PC-3 (cell line): Measurements from ENCODE around the gene UNC45B. TPM values are rescaled to one million over a fixed set of nuclear protein-coding genes. Genes with fewer than 3 reads are reported as not detected.

Source experiments
- ATAC-seq: fragments of 200-7000 bp; cut with Tn5 transposase; 2 replicates; pipeline ENCODE4 v1.9.1; 2020; ENCODE audit warnings: mild to moderate bottlenecking, moderate library complexity
- BruUV-seq: library from RNA; stranded (reverse); fragments of 400-500 nt; replicated peaks from 2 replicates; lab custom pipeline; 2021; lab: Mats Ljungman, UMichigan
- CTCF ChIA-PET: fragments of 300-600 bp; sonication (Branson Sonifier 250); formaldehyde crosslinking; loops from one replicate; lab custom pipeline; 2022; ENCODE audit warnings: antibody characterized with exemption; lab: Charles Lee
- POLR2A ChIA-PET: fragments of 300-600 bp; sonication (Branson Sonifier 250); formaldehyde crosslinking; loops from one replicate; lab custom pipeline; 2022; ENCODE audit warnings: antibody characterized with exemption; ENCODE audit not compliant: unreplicated experiment; lab: Charles Lee
- DNase-seq: peaks from one replicate; pipeline ENCODE4 v3.0.0-alpha.2; 2015
- H2AFZ ChIP-seq: fragments of 300-600 bp; sonication (generic); 2 replicates; pipeline ENCODE4 v1.6.0; 2016; ENCODE audit warnings: antibody characterized with exemption, low read length
- H3F3A ChIP-seq: fragments of 300-600 bp; sonication (generic); one replicate; pipeline ENCODE4 v1.6.0; 2017; ENCODE audit warnings: antibody characterized with exemption, low read length, control low read depth, mild to moderate bottlenecking; ENCODE audit not compliant: unreplicated experiment
- H3K27ac ChIP-seq: fragments of 300-600 bp; sonication (generic); 2 replicates; pipeline ENCODE4 v1.5.1; 2016; ENCODE audit warnings: mild to moderate bottlenecking, low read length
- H3K27me3 ChIP-seq: fragments of 300-600 bp; sonication (generic); 2 replicates; pipeline ENCODE4 v1.6.1; 2016; ENCODE audit warnings: low read length, mixed read lengths
- H3K36me3 ChIP-seq: fragments of 300-600 bp; sonication (generic); 2 replicates; pipeline ENCODE4 v1.6.1; 2016; ENCODE audit warnings: low read depth, mixed run types, low read length, mixed read lengths
- H3K4me1 ChIP-seq: fragments of 300-600 bp; sonication (generic); 2 replicates; pipeline ENCODE4 v1.5.1; 2016; ENCODE audit warnings: low read length; ENCODE audit not compliant: insufficient read depth
- H3K4me2 ChIP-seq: fragments of 300-600 bp; sonication (generic); 2 replicates; pipeline ENCODE4 v1.6.0; 2016; ENCODE audit warnings: low read length
- H3K4me3 ChIP-seq: fragments of 300-600 bp; sonication (generic); 2 replicates; pipeline ENCODE4 v1.5.1; 2016; ENCODE audit warnings: mild to moderate bottlenecking, low read length, mixed read lengths
- H3K79me2 ChIP-seq: fragments of 300-600 bp; sonication (generic); 2 replicates; pipeline ENCODE4 v1.6.1; 2017; ENCODE audit warnings: low read length, mixed read lengths
- H3K9ac ChIP-seq: fragments of 300-600 bp; sonication (generic); 2 replicates; pipeline ENCODE4 v1.6.0; 2016; ENCODE audit warnings: mild to moderate bottlenecking, low read length
- H3K9me2 ChIP-seq: fragments of 300-600 bp; sonication (generic); replicated peaks from 2 replicates; pipeline ENCODE4 v1.6.1; 2016; ENCODE audit warnings: mixed run types, low read length, mixed read lengths
- H3K9me3 ChIP-seq: fragments of 300-600 bp; sonication (generic); 2 replicates; pipeline ENCODE4 v1.6.1; 2016; ENCODE audit warnings: low read length, mixed read lengths
- H4K20me1 ChIP-seq: fragments of 300-600 bp; sonication (generic); 2 replicates; pipeline ENCODE4 v1.6.1; 2016; ENCODE audit warnings: low read length, mixed read lengths
- EZH2 ChIP-seq: fragments of 300-600 bp; sonication (generic); IDR thresholded peaks from one replicate; pipeline ENCODE4 v1.6.1; 2017; ENCODE audit warnings: antibody characterized with exemption, mild to moderate bottlenecking, low read length; ENCODE audit not compliant: unreplicated experiment
- EZH2phosphoT487 ChIP-seq: fragments of 300-600 bp; sonication (generic); IDR thresholded peaks from 2 replicates; pipeline ENCODE4 v1.6.1; 2018; ENCODE audit warnings: mild to moderate bottlenecking, antibody characterized with exemption, low read length, borderline replicate concordance
- intact Hi-C: fragments of 100-400 bp; cut with micrococcal nuclease; formaldehyde crosslinking; loops from 2 replicates; pipeline ENCODE4 v1.9.0; 2023
- total RNA-seq: library from RNA; depleted of rRNA; stranded (reverse); fragments of >200 nt; gene quantifications from 2 replicates; pipeline ENCODE4 v1.2.3, GENCODE V29; 2014
- TF ChIP-seq, protein P1 (sequence below): fragments of 300-600 bp; sonication (generic); conservative IDR thresholded peaks from 2 replicates; pipeline ENCODE4 v1.5.1; 2017; ENCODE audit warnings: antibody characterized with exemption, low read depth, mild to moderate bottlenecking, low read length

UNC45B gene
- total RNA-seq, 1 experiment from 2014 or later = not detected

DNA sequence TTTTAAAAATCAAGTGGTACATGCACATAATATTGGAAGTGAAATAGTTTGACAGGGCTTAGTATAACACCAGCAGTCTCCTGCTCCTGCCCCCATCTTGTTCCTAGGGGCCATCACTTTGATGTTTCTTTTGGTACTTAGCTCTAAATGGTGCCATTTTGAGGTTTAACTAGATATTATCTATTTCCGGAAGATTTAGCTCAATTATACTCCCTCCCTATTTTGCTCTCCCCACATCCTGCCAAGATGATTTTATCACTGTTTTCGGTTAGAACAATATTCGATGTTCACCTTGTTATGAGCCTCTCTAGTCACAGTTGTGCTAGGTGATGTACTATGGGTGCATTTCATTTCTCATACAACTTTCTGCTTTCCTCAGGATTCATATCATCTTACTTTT is 66.6 kb downstream of the UNC45B start:
- Histone ChIP-seq H3K9me2 (no peaks in the 10 kb centered on the region), H3K9me3 (no peaks in the 10 kb centered on the region), H3K27me3 (peaks cover 33% of the 10 kb centered on the region), H3K4me2 (no peak overlapping the region), H3K4me1 (no peaks in the 10 kb centered on the region), H4K20me1 (no peaks in the 10 kb centered on the region), H3K27ac (no peak overlapping the region), H3K9ac (no peak overlapping the region), H3K4me3 (no peak overlapping the region), H2AFZ (no peak overlapping the region), H3F3A (no peaks in the 10 kb centered on the region), H3K79me2 (no peaks in the 10 kb centered on the region), H3K36me3 (no peaks in the 10 kb centered on the region)
- ChIA-PET CTCF (no interaction called here), POLR2A (no interaction called here)
- ATAC-seq = no peak
- TF ChIP-seq, protein P1, sequence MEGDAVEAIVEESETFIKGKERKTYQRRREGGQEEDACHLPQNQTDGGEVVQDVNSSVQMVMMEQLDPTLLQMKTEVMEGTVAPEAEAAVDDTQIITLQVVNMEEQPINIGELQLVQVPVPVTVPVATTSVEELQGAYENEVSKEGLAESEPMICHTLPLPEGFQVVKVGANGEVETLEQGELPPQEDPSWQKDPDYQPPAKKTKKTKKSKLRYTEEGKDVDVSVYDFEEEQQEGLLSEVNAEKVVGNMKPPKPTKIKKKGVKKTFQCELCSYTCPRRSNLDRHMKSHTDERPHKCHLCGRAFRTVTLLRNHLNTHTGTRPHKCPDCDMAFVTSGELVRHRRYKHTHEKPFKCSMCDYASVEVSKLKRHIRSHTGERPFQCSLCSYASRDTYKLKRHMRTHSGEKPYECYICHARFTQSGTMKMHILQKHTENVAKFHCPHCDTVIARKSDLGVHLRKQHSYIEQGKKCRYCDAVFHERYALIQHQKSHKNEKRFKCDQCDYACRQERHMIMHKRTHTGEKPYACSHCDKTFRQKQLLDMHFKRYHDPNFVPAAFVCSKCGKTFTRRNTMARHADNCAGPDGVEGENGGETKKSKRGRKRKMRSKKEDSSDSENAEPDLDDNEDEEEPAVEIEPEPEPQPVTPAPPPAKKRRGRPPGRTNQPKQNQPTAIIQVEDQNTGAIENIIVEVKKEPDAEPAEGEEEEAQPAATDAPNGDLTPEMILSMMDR = no peak
- TF ChIP-seq EZH2 (no peak), EZH2phosphoT487 (no peak)
- no TSS peak for BruUV-seq
- DNase-seq = no peak
- intact Hi-C loops = no loop called here

DNA sequence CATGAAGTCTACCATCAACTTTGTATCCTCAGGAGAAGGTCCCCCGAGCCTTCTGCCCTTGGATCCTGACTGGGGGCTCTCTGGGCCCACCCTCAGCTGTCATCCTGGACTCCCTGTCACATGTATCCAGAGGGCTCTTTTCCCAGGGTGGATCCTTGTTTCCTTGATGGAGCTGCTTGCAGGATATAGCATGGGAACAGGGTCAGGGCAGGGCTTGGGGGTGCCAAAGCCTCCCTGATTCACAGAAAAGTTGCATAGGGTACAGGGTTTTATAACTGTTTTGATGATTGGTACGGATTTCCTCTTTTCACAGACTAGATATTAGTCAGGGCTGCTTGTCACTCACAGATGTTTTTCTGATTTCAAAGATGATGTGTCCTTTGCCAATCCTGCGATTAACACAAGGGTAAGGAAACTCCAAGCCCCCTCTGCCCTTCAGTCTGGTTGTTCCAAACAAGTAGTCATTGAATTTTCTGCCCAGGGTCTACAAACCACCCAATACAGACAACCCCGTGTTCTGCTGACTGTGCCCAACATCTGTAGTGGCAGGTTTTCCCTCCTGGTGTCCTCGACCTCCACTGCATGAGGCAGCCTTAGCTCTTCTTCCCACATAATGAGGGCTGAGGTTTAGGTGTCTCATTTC is 67.1 kb downstream of the UNC45B start:
- peaks cover 33% of the 10 kb centered on the region for H3K27me3 ChIP-seq
- H3K9me2 ChIP-seq = no peaks in the 10 kb centered on the region
- TF ChIP-seq EZH2phosphoT487 = no peak
- TF ChIP-seq EZH2 = no peak
- TF ChIP-seq, protein P1 = no peak
- DNase-seq (no peak), ATAC-seq (no peak)
- BruUV-seq = no TSS peak
- H3K79me2 ChIP-seq = no peaks in the 10 kb centered on the region
- ChIA-PET CTCF (no interaction called here), POLR2A (no interaction called here)
- intact Hi-C loops = no loop called here
- no peaks in the 10 kb centered on the region for H4K20me1 ChIP-seq
- no peak overlapping the region for H3K4me2 ChIP-seq
- no peaks in the 10 kb centered on the region for H3K4me1 ChIP-seq
- H3K27ac ChIP-seq = no peak overlapping the region
- no peaks in the 10 kb centered on the region for H3F3A ChIP-seq
- no peaks in the 10 kb centered on the region for H3K9me3 ChIP-seq
- no peaks in the 10 kb centered on the region for H3K36me3 ChIP-seq
- H3K4me3 ChIP-seq = no peak overlapping the region
- no peak overlapping the region for H2AFZ ChIP-seq
- no peak overlapping the region for H3K9ac ChIP-seq

DNA sequence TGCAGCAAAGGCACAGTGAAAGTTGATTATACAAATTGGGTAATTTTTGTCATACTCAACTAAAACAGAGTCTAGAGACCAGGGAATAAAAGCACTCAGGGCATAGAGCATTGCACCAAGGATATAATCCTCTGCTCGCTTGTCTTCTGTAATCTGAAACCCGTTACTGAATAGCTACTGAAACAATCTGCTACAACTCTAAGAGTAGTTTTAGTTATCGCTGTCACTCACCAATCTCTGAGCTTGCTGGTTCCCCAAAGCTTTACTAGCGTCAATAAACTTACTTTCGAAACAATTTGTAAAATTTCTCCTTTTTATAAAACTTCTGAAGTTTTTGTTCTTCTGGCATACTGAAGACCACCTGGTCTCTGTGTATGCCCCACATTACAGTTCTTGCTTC is 69.5 kb downstream of the UNC45B start:
- intact Hi-C loops = no loop called here
- peaks cover 22% of the 10 kb centered on the region for H3K27me3 ChIP-seq
- H3K4me3 ChIP-seq = no peak overlapping the region
- TF ChIP-seq EZH2 (no peak), EZH2phosphoT487 (no peak)
- TF ChIP-seq, protein P1 = no peak
- H3K4me2 ChIP-seq = no peak overlapping the region
- no TSS peak for BruUV-seq
- no peaks in the 10 kb centered on the region for H3K9me2 ChIP-seq
- DNase-seq (no peak), ATAC-seq (no peak)
- no peaks in the 10 kb centered on the region for H3K36me3 ChIP-seq
- no peaks in the 10 kb centered on the region for H3K4me1 ChIP-seq
- no peaks in the 10 kb centered on the region for H3F3A ChIP-seq
- H3K79me2 ChIP-seq = no peaks in the 10 kb centered on the region
- H3K9ac ChIP-seq = no peak overlapping the region
- H3K9me3 ChIP-seq = no peaks in the 10 kb centered on the region
- ChIA-PET POLR2A (no interaction called here), CTCF (no interaction called here)
- no peak overlapping the region for H3K27ac ChIP-seq
- no peaks in the 10 kb centered on the region for H4K20me1 ChIP-seq
- H2AFZ ChIP-seq = no peak overlapping the region
